Activated naive CD8-positive, alpha-beta T cell treated with anti-CD3 and anti-CD28 coated beads for 36 hours (primary cell): ENCODE data around the gene KIRREL3. TPM values are rescaled to one million over a fixed set of nuclear protein-coding genes. Genes with fewer than 3 reads are reported as not detected.

Source experiments
- DNase-seq: peaks from one replicate; pipeline ENCODE4 v3.0.0; 2021
- H3K27ac Mint-ChIP-seq: one replicate; pipeline ENCODE4 v1.8.0; 2022; ENCODE audit warnings: mild to moderate bottlenecking, moderate library complexity, mixed read lengths
- H3K27me3 Mint-ChIP-seq: one replicate; pipeline ENCODE4 v1.8.0; 2022; ENCODE audit warnings: mild to moderate bottlenecking, mixed read lengths
- H3K36me3 Mint-ChIP-seq: one replicate; pipeline ENCODE4 v1.8.0; 2021; ENCODE audit warnings: mild to moderate bottlenecking, mixed read lengths
- H3K4me1 Mint-ChIP-seq: one replicate; pipeline ENCODE4 v1.8.0; 2021; ENCODE audit warnings: mixed read lengths
- H3K4me3 Mint-ChIP-seq: one replicate; pipeline ENCODE4 v1.8.0; 2022; ENCODE audit warnings: mild to moderate bottlenecking, moderate library complexity, mixed read lengths
- H3K9me3 Mint-ChIP-seq: one replicate; pipeline ENCODE4 v1.8.0; 2022; ENCODE audit warnings: mixed read lengths
- total RNA-seq, 2 experiments: library from RNA; stranded (reverse); gene quantifications; one replicate each; pipeline ENCODE4 v1.2.3, GENCODE V29; 2021

The KIRREL3 gene
- total RNA-seq, 2 experiments from 2014 or later = not detected

- DNase-seq = no peak
- peaks cover 3% of the 10 kb centered on the region for H3K27me3 Mint-ChIP-seq
- no peaks in the 10 kb centered on the region for H3K9me3 Mint-ChIP-seq
- no peaks in the 10 kb centered on the region for H3K36me3 Mint-ChIP-seq
- no peak overlapping the region for H3K27ac Mint-ChIP-seq
- H3K4me3 Mint-ChIP-seq = no peak overlapping the region
- H3K4me1 Mint-ChIP-seq = peaks cover 14% of the 10 kb centered on the region
Measured at GRCh38 chr11:126462422-126462821, 538.1 kb downstream of the KIRREL3 start.

- H3K27ac Mint-ChIP-seq = no peak overlapping the region
- peaks cover 3% of the 10 kb centered on the region for H3K27me3 Mint-ChIP-seq
- no peak for DNase-seq
- H3K36me3 Mint-ChIP-seq = no peaks in the 10 kb centered on the region
- H3K4me3 Mint-ChIP-seq = no peak overlapping the region
- H3K4me1 Mint-ChIP-seq = peaks cover 14% of the 10 kb centered on the region
- no peaks in the 10 kb centered on the region for H3K9me3 Mint-ChIP-seq
Measured at GRCh38 chr11:126461996-126462395, 538.6 kb downstream of the KIRREL3 start.

- Mint-ChIP-seq H3K4me3 (no peak overlapping the region), H3K36me3 (no peaks in the 10 kb centered on the region), H3K9me3 (no peaks in the 10 kb centered on the region), H3K27ac (no peak overlapping the region), H3K4me1 (peaks cover 9% of the 10 kb centered on the region), H3K27me3 (peaks cover 3% of the 10 kb centered on the region)
- DNase-seq = no peak
Measured at GRCh38 chr11:126461096-126461440, 539.5 kb downstream of the KIRREL3 start.

GRCh38 chr11:126460417-126461095 lies 540.0 kb downstream of the KIRREL3 start:
- no peaks in the 10 kb centered on the region for H3K36me3 Mint-ChIP-seq
- H3K27ac Mint-ChIP-seq = no peak overlapping the region
- H3K4me3 Mint-ChIP-seq = no peak overlapping the region
- H3K27me3 Mint-ChIP-seq = peaks cover 3% of the 10 kb centered on the region
- DNase-seq = no peak
- no peaks in the 10 kb centered on the region for H3K9me3 Mint-ChIP-seq
- peaks cover 4% of the 10 kb centered on the region for H3K4me1 Mint-ChIP-seq

- Mint-ChIP-seq H3K27ac (no peak overlapping the region), H3K4me3 (no peak overlapping the region), H3K36me3 (no peaks in the 10 kb centered on the region), H3K27me3 (peaks cover 3% of the 10 kb centered on the region), H3K4me1 (no peaks in the 10 kb centered on the region), H3K9me3 (no peaks in the 10 kb centered on the region)
- no peak for DNase-seq
Measured at GRCh38 chr11:126459691-126460281, 540.8 kb downstream of the KIRREL3 start.

GRCh38 chr11:126457817-126458216 lies 542.8 kb downstream of the KIRREL3 start:
- no peaks in the 10 kb centered on the region for H3K36me3 Mint-ChIP-seq

GRCh38 chr11:126456783-126457542 lies 543.6 kb downstream of the KIRREL3 start:
- no peaks in the 10 kb centered on the region for H3K9me3 Mint-ChIP-seq
- no peaks in the 10 kb centered on the region for H3K27me3 Mint-ChIP-seq
- H3K4me3 Mint-ChIP-seq = no peak overlapping the region
- no peaks in the 10 kb centered on the region for H3K36me3 Mint-ChIP-seq
- no peaks in the 10 kb centered on the region for H3K4me1 Mint-ChIP-seq
- no peak overlapping the region for H3K27ac Mint-ChIP-seq
- no peak for DNase-seq

More at GRCh38 chr11:126457817-126458216, 542.8 kb downstream of the KIRREL3 start:
- Mint-ChIP-seq H3K4me1 (no peaks in the 10 kb centered on the region), H3K27ac (no peak overlapping the region), H3K27me3 (no peaks in the 10 kb centered on the region), H3K9me3 (no peaks in the 10 kb centered on the region), H3K4me3 (no peak overlapping the region)
- no peak for DNase-seq

GRCh38 chr11:126456089-126456488 lies 544.5 kb downstream of the KIRREL3 start:
- no peak overlapping the region for H3K27ac Mint-ChIP-seq
- H3K9me3 Mint-ChIP-seq = peaks cover 3% of the 10 kb centered on the region
- H3K27me3 Mint-ChIP-seq = no peaks in the 10 kb centered on the region
- no peaks in the 10 kb centered on the region for H3K36me3 Mint-ChIP-seq
- no peaks in the 10 kb centered on the region for H3K4me1 Mint-ChIP-seq
- DNase-seq = no peak
- no peak overlapping the region for H3K4me3 Mint-ChIP-seq

GRCh38 chr11:126452241-126453101 lies 548.1 kb downstream of the KIRREL3 start:
- Mint-ChIP-seq H3K4me3 (no peak overlapping the region), H3K36me3 (no peaks in the 10 kb centered on the region), H3K27ac (no peak overlapping the region), H3K4me1 (no peaks in the 10 kb centered on the region), H3K27me3 (no peaks in the 10 kb centered on the region), H3K9me3 (peaks cover 10% of the 10 kb centered on the region)
- DNase-seq = no peak

- H3K27ac Mint-ChIP-seq = no peak overlapping the region
- no peaks in the 10 kb centered on the region for H3K36me3 Mint-ChIP-seq
- no peak overlapping the region for H3K4me3 Mint-ChIP-seq
- H3K9me3 Mint-ChIP-seq = peaks cover 10% of the 10 kb centered on the region
- DNase-seq = no peak
- H3K27me3 Mint-ChIP-seq = no peaks in the 10 kb centered on the region
- no peaks in the 10 kb centered on the region for H3K4me1 Mint-ChIP-seq
Measured at GRCh38 chr11:126451211-126451802, 549.3 kb downstream of the KIRREL3 start.

- Mint-ChIP-seq H3K36me3 (no peaks in the 10 kb centered on the region), H3K27ac (no peak overlapping the region), H3K27me3 (no peaks in the 10 kb centered on the region), H3K4me3 (no peak overlapping the region), H3K9me3 (peaks cover 10% of the 10 kb centered on the region), H3K4me1 (no peaks in the 10 kb centered on the region)
- DNase-seq = no peak
Measured at GRCh38 chr11:126450806-126451205, 549.8 kb downstream of the KIRREL3 start.

GRCh38 chr11:126450198-126450597 lies 550.4 kb downstream of the KIRREL3 start:
- DNase-seq = no peak
- Mint-ChIP-seq H3K27ac (no peak overlapping the region), H3K9me3 (peaks cover 10% of the 10 kb centered on the region), H3K27me3 (no peaks in the 10 kb centered on the region), H3K4me1 (no peaks in the 10 kb centered on the region), H3K36me3 (no peaks in the 10 kb centered on the region), H3K4me3 (no peak overlapping the region)

- peaks cover 4% of the 10 kb centered on the region for H3K27me3 Mint-ChIP-seq
- peaks cover 10% of the 10 kb centered on the region for H3K9me3 Mint-ChIP-seq
- no peaks in the 10 kb centered on the region for H3K36me3 Mint-ChIP-seq
- no peak overlapping the region for H3K4me3 Mint-ChIP-seq
- no peaks in the 10 kb centered on the region for H3K4me1 Mint-ChIP-seq
- H3K27ac Mint-ChIP-seq = no peak overlapping the region
- no peak for DNase-seq
Measured at GRCh38 chr11:126446581-126446980, 554.0 kb downstream of the KIRREL3 start.

- no peaks in the 10 kb centered on the region for H3K9me3 Mint-ChIP-seq
- H3K36me3 Mint-ChIP-seq = no peaks in the 10 kb centered on the region
- H3K4me3 Mint-ChIP-seq = no peak overlapping the region
- H3K27me3 Mint-ChIP-seq = peaks cover 13% of the 10 kb centered on the region
- no peak for DNase-seq
- H3K27ac Mint-ChIP-seq = no peak overlapping the region
- peaks cover 1% of the 10 kb centered on the region for H3K4me1 Mint-ChIP-seq
Measured at GRCh38 chr11:126444072-126444471, 556.5 kb downstream of the KIRREL3 start.
